Gastroesophageal sphincter (tissue), 4 donors: ENCODE measurements around the gene EXD3. TPM values are rescaled to one million over a fixed set of nuclear protein-coding genes. Genes with fewer than 3 reads are reported as not detected.
"Not testable (repeated sequence)": the region's sequence is repeated elsewhere in the genome, so short reads cannot be mapped to it uniquely, and the experiment has no call there.

Source experiments
- ATAC-seq: fragments of 150-250 bp; one replicate; pipeline ENCODE4 v1.9.1; 2016; ENCODE audit warnings: mild to moderate bottlenecking, moderate library complexity
- H3K27ac ChIP-seq, 4 donors: fragments of 200-600 bp; sonication (generic) in 3 of 4; 1 replicate in 3 of 4; 2 replicates in 1 of 4; pipeline ENCODE4 v1.5.1; 2016 to 2019
- H3K27me3 ChIP-seq: fragments of 200-600 bp; sonication (generic); one replicate; pipeline ENCODE4 v1.5.1; 2019
- H3K36me3 ChIP-seq, 2 donors: fragments of 200-600 bp; sonication (generic); one replicate each; pipeline ENCODE4 v1.5.1; 2019; ENCODE audit warnings: control low read depth in 1 of 2
- H3K4me1 ChIP-seq, 3 donors: fragments of 200-600 bp; sonication (generic); 1 replicate in 2 of 3; 2 replicates in 1 of 3; pipeline ENCODE4 v1.5.1; 2016 to 2019; ENCODE audit warnings: control low read depth in 2 of 3
- H3K4me3 ChIP-seq, 2 donors: fragments of 200-600 bp; sonication (generic); one replicate each; pipeline ENCODE4 v1.5.1; 2019; ENCODE audit warnings: mild to moderate bottlenecking in 1 of 2, moderate library complexity in 1 of 2
- H3K9me3 ChIP-seq, 3 donors: fragments of 200-600 bp; sonication (generic); one replicate each; pipeline ENCODE4 v1.5.1; 2017 to 2019; ENCODE audit warnings: control low read depth in 2 of 3
- EP300 ChIP-seq: sonication (generic); formaldehyde crosslinking; IDR thresholded peaks from one replicate; pipeline ENCODE4 v1.6.1; 2017; ENCODE audit warnings: antibody characterized with exemption, mild to moderate bottlenecking
- POLR2A ChIP-seq, 2 donors: fragments of 450-650 bp; IDR thresholded peaks; one replicate each; pipeline ENCODE4 v1.6.1; 2017; ENCODE audit warnings: antibody characterized with exemption in 2 of 2, mild to moderate bottlenecking in 2 of 2, moderate library complexity in 1 of 2
- POLR2AphosphoS5 ChIP-seq: sonication (generic); formaldehyde crosslinking; IDR thresholded peaks from one replicate; pipeline ENCODE4 v1.6.1; 2017; ENCODE audit warnings: antibody characterized with exemption
- WGBS, 2 donors: methylation state at CpG; one replicate each; pipeline ENCODE4 v1.1.5; 2018; ENCODE audit warnings: low coverage in 1 of 2; 5-methylcytosine and 5-hydroxymethylcytosine counted together
- total RNA-seq, 4 donors: library from RNA; depleted of rRNA; stranded (reverse); fragments of >200 nt; gene quantifications; one replicate each; pipeline ENCODE4 v1.1.0, GENCODE V29; 2016
- TF ChIP-seq, protein P1 (sequence below), 4 experiments: fragments of 200-600 bp in 2 of 4; fragments of 450-650 bp in 2 of 4; sonication (generic) in 1 of 4; IDR thresholded peaks; one replicate each; pipeline ENCODE4 v1.5.1; 2017 to 2019; ENCODE audit warnings: antibody characterized with exemption in 4 of 4, mild to moderate bottlenecking in 2 of 4, moderate library complexity in 2 of 4

The EXD3 gene
- total RNA-seq, 4 donors from 2014 or later, result 3.7 to 29.7 (median 10.9) TPM

DNA sequence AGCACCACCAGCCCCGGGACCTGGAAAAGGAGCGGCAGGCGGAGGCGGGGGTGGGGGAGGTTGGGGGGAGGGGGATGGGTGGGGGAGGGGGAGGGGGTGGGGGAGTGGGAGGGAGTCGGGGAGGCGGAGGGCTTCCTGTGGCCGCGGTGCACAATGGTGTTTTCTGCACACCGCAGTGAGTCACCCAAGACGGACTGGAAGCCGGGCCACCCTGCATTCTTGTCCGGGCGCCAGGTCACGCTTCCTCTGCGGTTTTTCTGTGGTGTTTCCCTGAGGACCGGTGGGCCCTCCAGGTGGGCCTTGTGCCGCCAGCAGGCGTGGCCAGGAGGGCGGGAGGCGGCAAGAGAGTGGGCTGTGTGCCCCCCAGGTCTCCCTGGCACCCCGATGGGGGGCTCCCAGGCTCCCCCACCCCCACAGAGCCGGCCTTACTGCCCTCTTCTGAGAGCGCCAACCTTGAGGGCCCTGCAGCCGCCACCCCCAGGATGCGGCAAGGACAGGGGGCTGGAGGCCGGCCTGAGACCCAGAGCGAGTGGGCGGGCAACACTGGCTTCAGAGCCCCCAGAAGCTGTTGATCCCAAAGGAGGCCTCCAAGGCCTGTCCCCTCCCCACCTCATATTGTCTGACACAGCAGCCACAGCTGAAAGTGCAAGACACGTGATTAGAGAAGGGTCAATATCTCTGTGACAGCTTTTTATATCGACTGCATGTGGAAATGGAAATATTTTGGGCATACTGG is 11.1 kb downstream of the EXD3 start:
- Histone ChIP-seq H3K27ac (peak overlapping the region in 3 of 4 donors; percentile 66 to 69 (median 68)), H3K36me3 (peaks cover 0 to 1% of the 10 kb centered on the region in 2 donors), H3K4me1 (peaks cover 0 to 34% (median 15%) of the 10 kb centered on the region in 3 donors), H3K27me3 (no peaks in the 10 kb centered on the region), H3K4me3 (peak overlapping the region in 1 of 2 donors; percentile 16), H3K9me3 (no peaks in the 10 kb centered on the region)
- TF ChIP-seq POLR2AphosphoS5 (peak; percentile 9), EP300 (no peak)
- peak; percentile 69 for ATAC-seq
- WGBS, 2 donors, result 38 to 52% methylated on average over 2 of the region's 30 CpGs

DNA sequence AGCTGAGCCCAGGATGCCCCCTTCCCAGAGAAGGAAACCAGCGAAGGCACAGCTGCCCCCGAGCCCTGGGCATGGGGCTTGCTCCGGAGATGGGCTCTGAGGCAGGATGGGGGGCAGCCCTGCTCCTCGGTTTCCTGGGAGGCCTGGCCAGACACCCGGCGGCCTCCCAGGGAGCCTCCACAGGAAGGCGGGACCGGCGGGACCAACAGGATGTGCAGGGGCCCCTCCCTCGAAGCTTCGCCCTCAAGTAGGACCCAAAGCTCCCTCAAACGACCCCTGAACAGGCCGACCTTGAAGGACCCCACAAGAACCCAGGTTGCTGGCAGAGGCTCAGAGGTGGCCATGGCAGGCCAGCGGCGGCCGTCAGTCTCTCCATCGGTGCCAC is 11.7 kb downstream of the EXD3 start:
- peaks cover 3% of the 10 kb centered on the region for H3K27me3 ChIP-seq

DNA sequence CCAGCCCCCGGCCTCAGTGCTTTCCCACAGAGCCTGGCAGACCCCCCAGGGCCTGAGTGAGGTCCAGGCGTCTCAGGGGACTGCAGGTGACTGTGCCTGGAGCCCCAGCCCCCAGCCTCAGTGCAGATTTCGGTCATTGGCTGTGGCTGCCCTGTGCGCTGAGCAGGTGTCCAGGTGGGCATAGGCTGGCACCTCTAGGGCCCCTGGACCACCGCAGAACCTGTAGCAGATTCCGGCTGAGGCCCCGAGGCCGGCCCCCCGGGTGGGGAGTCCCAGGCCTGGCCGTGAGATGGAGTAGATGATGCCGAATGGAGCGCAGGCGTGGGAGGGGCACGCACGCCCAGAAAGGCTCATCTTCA is 12.1 kb downstream of the EXD3 start:
- Histone ChIP-seq H3K4me1 (peaks cover 0 to 44% (median 19%) of the 10 kb centered on the region in 3 donors), H3K9me3 (no peaks in the 10 kb centered on the region), H3K36me3 (no peaks in the 10 kb centered on the region), H3K4me3 (peak overlapping the region in 1 of 2 donors; percentile 16), H3K27me3 (peaks cover 5% of the 10 kb centered on the region), H3K27ac (peak overlapping the region in 3 of 4 donors; percentile 38 to 67 (median 51))
- no peak for TF ChIP-seq POLR2AphosphoS5
- TF ChIP-seq, protein P1, sequence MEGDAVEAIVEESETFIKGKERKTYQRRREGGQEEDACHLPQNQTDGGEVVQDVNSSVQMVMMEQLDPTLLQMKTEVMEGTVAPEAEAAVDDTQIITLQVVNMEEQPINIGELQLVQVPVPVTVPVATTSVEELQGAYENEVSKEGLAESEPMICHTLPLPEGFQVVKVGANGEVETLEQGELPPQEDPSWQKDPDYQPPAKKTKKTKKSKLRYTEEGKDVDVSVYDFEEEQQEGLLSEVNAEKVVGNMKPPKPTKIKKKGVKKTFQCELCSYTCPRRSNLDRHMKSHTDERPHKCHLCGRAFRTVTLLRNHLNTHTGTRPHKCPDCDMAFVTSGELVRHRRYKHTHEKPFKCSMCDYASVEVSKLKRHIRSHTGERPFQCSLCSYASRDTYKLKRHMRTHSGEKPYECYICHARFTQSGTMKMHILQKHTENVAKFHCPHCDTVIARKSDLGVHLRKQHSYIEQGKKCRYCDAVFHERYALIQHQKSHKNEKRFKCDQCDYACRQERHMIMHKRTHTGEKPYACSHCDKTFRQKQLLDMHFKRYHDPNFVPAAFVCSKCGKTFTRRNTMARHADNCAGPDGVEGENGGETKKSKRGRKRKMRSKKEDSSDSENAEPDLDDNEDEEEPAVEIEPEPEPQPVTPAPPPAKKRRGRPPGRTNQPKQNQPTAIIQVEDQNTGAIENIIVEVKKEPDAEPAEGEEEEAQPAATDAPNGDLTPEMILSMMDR (IDR thresholded peaks at IDR 0.05), result no peak
- TF ChIP-seq EP300, result no peak
- TF ChIP-seq POLR2A (IDR thresholded peaks at IDR 0.05), result no peak
- no CpG with 5 or more reads among the region's 15 CpGs for WGBS, 2 donors
- no peak for ATAC-seq

More for the DNA sequence above, 11.7 kb downstream of the EXD3 start:
- WGBS, 2 donors, result no CpG with 5 or more reads among the region's 17 CpGs
- TF ChIP-seq POLR2A (IDR thresholded peaks at IDR 0.05), result no peak
- no peak for TF ChIP-seq EP300
- TF ChIP-seq, protein P1 (IDR thresholded peaks at IDR 0.05), result no peak
- no peak for TF ChIP-seq POLR2AphosphoS5
- Histone ChIP-seq H3K36me3 (no peaks in the 10 kb centered on the region), H3K4me1 (peaks cover 0 to 40% (median 19%) of the 10 kb centered on the region in 3 donors), H3K27ac (peak overlapping the region in 3 of 4 donors; percentile 38 to 67 (median 51)), H3K9me3 (no peaks in the 10 kb centered on the region), H3K4me3 (peak overlapping the region in 1 of 2 donors; percentile 16)
- no peak for ATAC-seq

DNA sequence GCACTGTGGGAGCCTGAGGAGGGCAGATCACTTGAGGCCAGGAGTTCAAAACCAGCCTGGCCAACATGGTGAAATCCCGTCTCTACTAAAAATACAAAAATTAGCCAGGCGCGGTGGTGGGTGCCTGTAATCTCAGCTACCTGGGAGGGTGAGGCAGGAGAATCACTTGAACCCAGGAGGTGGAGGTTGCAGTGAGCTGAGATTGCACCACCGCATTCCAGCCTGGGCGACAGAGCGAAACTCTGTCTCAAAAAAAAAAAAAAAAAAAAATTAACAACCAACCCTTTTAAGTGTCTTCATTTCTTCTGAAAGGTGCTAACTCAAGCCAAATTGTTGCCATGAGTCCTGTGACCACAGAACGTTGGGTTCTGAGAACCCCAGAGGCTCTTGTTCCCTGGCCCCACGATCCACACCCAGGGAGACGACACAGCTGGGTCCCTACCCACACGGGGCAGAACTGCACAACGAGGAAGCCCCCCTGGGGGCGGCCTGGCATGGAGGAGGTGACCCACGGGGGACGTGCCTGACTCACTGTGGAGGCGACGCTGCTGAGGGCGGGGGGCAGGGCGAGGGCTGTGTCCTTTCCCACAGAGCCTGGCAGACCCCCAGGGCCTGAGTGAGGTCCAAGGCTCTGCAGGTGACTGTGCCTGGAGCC is 12.6 kb downstream of the EXD3 start:
- not testable (repeated sequence) for H3K9me3 ChIP-seq, ATAC-seq, H3K27me3 ChIP-seq, H3K36me3 ChIP-seq, H3K4me3 ChIP-seq
- Histone ChIP-seq H3K4me1 (peaks cover 0 to 45% (median 19%) of the 10 kb centered on the region in 3 donors), H3K27ac (peak overlapping the region in 1 of 4 donors; percentile 67)
- WGBS, 2 donors, result 92 to 93% methylated on average over 3 to 6 of the region's 18 CpGs

DNA sequence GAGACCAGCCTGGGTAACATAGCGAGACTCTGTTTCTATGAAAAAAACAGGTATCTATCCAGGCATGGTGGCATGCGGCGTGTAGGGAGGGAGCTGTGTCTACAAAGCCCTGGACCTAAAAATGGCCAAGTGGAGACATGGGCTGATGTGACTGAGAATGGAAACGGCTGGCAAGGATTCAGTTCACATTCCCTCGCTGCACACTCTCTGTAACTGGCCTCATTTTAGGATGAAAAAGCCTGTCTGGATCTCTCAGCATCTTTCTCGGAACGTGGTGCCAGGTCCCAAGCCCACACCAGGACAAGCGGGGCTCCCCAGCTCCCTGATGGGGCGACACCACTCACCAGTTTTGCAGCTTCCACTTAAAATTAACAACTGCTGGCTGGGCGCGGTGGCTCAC is 13.4 kb downstream of the EXD3 start:
- no peaks in the 10 kb centered on the region for H3K36me3 ChIP-seq
- ATAC-seq, result no peak
- 77 to 83% methylated on average over 5 to 7 of the region's 11 CpGs for WGBS, 2 donors
- H3K4me1 ChIP-seq, result peaks cover 0 to 45% (median 19%) of the 10 kb centered on the region in 3 donors
- H3K27me3 ChIP-seq, result peaks cover 5% of the 10 kb centered on the region
- no peak overlapping the region for H3K4me3 ChIP-seq
- H3K27ac ChIP-seq, result no peak overlapping the region
- TF ChIP-seq POLR2AphosphoS5, result no peak
- no peak for TF ChIP-seq EP300
- no peak for TF ChIP-seq POLR2A (IDR thresholded peaks at IDR 0.05)
- TF ChIP-seq, protein P1 (IDR thresholded peaks at IDR 0.05), result no peak
- H3K9me3 ChIP-seq, result no peaks in the 10 kb centered on the region
